GM18870 (cell line): ENCODE measurements around the gene UNC5C.
"Not testable (repeated sequence)": the region's sequence is repeated elsewhere in the genome, so short reads cannot be mapped to it uniquely, and the experiment has no call there.

Experiments used
- ATAC-seq: cut with Tn5 transposase; IDR thresholded peaks from one replicate; pipeline ENCODE4 v1.9.1; 2021; ENCODE audit warnings: moderate library complexity; ENCODE audit not compliant: unreplicated experiment

UNC5C gene

GRCh38 chr4:95183656-95184408, 364.9 kb downstream of the UNC5C start:
- ATAC-seq, result no peak

DNA sequence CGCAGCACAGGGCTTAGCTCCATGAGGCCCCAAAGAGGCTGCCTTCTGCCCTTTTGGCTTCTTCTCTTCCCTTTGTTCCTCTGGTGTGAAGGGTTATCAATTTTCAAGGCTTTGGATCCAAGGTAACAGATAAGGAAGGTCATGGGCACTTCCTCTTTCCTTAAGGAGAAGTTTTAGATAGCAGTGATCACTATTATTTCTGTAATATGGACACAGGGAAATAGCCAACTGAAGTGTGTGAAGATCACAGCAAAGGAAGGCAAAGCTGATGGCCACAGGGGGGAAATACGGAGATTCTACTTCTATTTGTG, 366.8 kb downstream of the UNC5C start:
- ATAC-seq, result no peak

DNA sequence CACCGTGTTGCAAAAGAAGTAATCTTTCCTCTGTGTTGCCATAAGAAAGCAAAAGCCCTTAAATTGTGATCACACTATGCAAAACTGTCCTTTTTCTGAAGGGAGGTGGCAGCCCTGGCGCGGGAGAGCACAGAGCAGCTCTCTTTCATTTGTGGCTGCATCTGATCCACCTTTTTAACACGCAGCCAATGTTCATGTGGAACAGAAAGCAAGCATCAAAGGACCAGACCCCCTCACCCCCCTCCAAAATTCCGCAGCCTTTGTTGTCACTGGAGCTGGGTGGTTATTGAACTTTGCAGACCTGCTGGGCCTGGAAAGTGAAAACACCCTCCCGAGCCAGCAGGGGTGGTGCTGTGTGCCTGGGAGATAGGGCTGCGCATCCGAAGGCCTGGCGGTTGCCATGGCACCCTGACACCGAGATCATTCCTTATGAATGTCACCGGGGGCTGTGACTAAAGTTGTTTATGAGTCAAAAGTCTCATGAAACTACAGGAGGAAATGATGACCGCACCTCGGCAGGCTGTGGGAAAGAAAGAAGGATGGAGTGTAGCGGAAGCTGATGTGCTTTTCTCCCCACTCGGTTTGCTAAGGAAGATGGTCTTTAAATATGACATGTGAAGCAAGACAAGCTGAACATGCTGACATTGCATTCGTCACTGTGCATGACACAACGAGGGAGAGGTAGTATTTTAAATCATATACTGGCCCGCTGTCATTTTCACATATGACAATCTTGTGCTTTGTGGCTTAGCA, 367.4 kb downstream of the UNC5C start:
- ATAC-seq, result no peak

GRCh38 chr4:95180531-95181242, 368.1 kb downstream of the UNC5C start:
- ATAC-seq, result no peak

DNA sequence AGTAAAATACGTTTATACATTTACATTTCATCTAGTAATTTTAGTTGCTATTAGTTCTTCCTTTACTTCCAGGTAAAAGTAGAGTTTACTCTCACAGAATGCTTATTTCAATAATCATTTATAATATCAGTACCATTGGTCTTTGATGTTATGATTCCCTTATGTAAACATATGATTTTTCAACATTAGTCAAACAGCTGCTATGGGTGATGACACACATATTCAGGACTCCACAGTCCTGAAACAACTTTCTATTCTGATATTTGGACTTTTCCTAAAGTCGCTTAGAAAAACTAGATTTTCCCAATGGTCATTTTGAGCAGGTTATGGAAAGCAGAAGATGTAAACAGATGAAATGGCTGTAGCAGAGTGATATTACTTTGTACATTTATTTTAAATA, 369.8 kb downstream of the UNC5C start:
- no peak for ATAC-seq

DNA sequence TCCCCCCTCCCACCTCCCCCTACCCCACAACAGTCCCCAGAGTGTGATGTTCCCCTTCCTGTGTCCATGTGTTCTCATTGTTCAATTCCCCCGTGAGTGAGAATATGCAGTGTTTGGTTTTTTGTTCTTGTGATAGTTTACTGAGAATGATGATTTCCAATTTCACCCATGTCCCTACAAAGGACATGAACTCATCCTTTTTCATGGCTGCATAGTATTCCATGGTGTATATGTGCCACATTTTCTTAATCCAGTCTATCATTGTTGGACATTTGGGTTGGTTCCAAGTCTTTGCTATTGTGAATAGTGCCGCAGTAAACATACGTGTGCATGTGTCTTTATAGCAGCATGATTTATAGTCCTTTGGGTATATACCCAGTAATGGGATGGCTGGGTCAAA, 377.4 kb downstream of the UNC5C start:
- not testable (repeated sequence) for ATAC-seq

DNA sequence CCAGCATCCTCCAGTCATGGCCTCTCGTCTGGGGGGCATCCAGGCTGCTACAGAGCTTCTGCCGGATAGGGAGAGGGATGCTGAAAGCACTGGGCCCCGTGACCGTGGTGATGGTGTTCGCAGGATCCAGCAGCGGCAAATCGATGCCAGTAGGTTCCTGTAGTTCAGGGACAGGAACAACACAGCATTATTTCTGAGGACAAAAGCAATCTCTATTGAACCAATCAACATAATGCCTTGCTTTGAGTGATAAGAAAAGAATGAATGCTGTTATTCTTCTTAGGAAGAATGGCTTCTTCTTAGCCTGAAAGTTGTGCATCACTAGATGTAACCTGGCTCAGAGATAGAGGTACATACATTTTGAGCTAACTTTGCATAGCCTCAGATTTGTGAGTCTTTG, 378.6 kb downstream of the UNC5C start:
- no peak for ATAC-seq

- ATAC-seq, result no peak
These were observed 381.0 kb downstream of the UNC5C start for GRCh38 chr4:95167805-95168204.

- peak; percentile 94 for ATAC-seq
These were observed 382.7 kb downstream of the UNC5C start for GRCh38 chr4:95165926-95166524.

DNA sequence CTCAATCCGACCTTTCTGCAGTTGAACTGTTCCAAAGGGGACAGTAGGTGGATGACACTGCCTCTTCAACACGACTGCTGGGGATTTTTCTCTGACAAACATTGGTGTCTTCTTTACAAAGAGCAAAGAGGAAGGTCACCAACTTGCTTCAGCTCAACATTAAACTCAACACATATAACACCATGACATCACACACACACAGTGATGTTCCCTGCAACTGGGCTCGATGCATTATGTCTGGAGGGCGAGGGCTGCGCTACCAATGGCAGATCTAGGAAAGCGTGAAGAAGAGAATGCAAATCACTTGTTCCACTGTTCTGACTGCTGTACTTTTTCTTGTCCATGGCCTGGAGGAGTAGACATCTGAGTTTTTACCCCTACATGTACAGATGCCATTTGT, 385.9 kb downstream of the UNC5C start:
- no peak for ATAC-seq

- no peak for ATAC-seq
These were observed 386.8 kb downstream of the UNC5C start for GRCh38 chr4:95161781-95162469.

DNA sequence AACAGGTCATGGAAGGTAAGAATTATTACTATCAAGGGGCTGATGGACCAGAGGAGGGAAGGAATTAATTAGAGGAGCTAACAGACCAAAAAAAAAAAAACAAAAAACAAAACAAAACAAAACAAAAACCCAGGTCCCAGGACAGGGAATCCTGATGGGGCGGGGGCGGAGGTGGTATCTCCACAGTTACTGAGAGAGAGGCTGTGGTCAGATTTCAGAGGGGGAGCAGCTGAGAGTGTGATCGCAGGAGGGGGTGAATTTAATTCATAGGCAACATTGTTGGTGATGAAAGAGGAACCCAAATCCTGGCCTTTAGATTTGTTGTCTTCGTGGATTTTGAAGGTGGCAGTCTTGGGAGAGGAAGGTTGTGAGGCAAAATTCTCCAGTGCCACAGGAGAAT, 389.4 kb downstream of the UNC5C start:
- ATAC-seq, result no peak

GRCh38 chr4:95158626-95159025, 390.1 kb downstream of the UNC5C start:
- no peak for ATAC-seq

- ATAC-seq, result no peak
These were observed 390.7 kb downstream of the UNC5C start for GRCh38 chr4:95158045-95158444.

GRCh38 chr4:95157596-95157995, 391.2 kb downstream of the UNC5C start:
- ATAC-seq, result no peak

GRCh38 chr4:95156452-95156765, 392.4 kb downstream of the UNC5C start:
- no peak for ATAC-seq

- ATAC-seq, result peak; percentile 58
These were observed 392.9 kb downstream of the UNC5C start for GRCh38 chr4:95155759-95156451.

DNA sequence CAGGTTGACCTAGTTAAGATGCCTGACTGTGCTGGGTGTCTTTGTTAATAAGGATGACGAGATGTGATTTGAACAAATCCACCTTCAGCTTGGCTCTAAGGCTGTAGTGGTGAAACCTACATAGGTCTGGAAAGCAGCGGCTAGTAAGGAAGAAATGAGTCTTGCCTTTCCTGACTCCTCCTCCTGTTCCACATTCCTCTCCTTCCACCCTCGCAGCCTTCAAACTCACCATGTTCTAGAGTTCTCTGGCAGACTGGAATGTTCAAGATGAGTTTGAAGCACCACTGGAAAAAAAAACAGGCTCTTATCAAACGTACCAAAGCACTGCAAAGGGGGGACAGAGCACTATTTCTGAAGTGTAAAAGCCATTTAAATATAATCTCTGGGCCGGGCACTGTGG, 395.6 kb downstream of the UNC5C start:
- no peak for ATAC-seq

DNA sequence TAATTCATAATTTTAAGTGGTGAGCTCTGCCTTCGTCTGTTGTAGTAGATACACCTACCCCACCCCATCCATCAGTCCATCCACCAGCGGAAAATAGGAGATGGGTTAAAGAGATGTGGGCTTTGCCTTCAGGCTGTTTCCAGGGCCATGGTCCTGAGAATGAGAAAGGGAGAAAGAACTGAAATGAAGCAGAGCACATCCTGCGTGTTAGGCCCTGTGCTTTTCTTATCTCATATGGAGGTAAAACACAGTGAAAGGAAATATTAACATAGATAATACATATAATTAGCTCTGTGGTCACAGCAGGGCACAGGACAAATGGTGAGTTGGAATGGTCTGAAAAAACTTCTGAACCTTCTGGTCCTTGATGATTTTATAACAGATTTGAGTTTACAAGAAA, 397.5 kb downstream of the UNC5C start:
- ATAC-seq, result no peak

DNA sequence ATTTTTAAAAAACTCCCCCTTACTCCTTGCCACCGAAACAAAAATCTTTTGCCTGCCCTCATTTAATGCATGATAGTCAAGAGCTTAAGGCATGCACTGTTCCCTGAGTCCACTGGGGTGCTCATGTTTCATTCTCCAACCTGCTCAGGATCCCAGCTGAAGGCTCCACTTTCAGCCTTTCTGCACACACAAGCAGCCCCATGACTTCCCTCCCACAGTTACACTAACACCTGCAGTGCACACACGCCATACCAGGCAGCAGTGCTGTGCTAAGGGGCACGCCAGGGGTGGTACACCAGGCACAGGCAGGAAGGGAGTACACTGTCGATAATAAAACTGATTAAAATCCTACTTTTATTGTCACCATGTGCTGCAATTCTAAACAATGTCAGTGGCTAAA, 405.8 kb downstream of the UNC5C start:
- no peak for ATAC-seq

DNA sequence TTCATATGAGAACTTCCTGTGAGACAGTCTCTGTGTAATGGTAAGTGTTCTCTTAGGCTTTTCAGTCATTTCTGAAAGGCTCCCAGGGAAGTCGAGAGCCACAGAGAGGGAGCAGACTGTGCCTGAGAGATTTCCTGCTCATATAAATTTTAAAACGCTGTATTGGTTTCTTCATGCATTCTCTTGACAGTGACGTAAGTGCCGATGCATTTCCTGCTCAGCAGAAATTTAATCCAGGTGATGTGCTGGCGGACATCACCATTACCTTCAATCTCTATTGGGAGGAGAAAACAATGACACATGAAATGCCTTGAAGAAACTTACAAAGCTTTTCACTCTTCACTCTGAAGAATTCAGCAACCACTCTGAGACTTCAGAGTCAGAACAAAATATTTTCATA, 407.4 kb downstream of the UNC5C start:
- ATAC-seq, result no peak
